GM21576 (cell line): ENCODE data around the gene PPP1R3A.
"Not testable (repeated sequence)": the region's sequence is repeated elsewhere in the genome, so short reads cannot be mapped to it uniquely, and the experiment has no call there.

Experiments used
- ATAC-seq: cut with Tn5 transposase; IDR thresholded peaks from one replicate; pipeline ENCODE4 v1.9.1; 2021; ENCODE audit warnings: mild to moderate bottlenecking, moderate library complexity; ENCODE audit not compliant: unreplicated experiment

Gene PPP1R3A

GRCh38 chr7:113918946-113919345 lies at the start of gene PPP1R3A:
Gene PPP1R3A, minus strand, starts transcription at chr7:113919009. Its CDS starts 13 bp downstream, at chr7:113918996.
- ATAC-seq: peak; percentile 62

- ATAC-seq: no peak
These were observed 44.5 kb upstream of the PPP1R3A start for GRCh38 chr7:113963356-113963755.

- no peak for ATAC-seq
These were observed 41.1 kb upstream of the PPP1R3A start for GRCh38 chr7:113959910-113960309.

DNA sequence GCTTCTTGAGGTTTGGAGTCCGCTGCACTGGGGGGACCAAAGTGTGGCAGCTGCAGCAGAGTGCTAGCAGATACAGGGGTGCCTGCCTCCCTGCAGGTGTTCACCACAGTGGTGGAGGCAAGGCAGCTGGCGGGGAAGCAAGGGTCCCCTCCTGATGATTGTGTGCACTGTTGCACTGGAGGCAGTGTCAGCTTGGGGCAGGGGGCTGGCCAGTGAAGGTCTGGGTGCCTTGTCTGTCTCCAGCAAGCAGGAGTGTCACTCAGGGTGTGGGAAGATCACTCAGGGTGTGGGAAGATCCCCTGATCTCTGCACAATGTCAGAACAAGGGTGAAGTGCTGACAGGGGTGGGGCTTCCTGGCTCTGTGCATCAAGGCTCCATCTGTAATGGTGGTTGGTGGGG lies 36.3 kb upstream of the PPP1R3A start:
- ATAC-seq: no peak

DNA sequence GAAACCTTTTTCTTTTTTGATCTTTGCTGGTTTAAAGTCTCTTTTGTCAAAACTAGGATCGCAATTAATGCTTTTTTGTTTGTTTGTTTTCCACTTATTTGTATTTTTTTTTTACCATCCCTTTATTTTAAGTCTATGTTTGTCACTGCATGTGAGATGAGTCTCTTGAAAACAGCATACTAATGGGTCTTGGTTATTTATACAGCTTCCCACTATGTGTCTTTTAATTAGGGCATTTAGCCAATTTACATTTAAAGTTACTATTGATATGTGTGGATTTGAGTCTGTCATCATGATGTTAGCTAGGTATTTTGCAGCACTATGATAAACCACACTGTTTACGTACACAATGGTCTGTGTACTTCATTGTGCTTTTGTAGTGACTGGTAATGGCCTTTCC lies 34.7 kb upstream of the PPP1R3A start:
- ATAC-seq: no peak

DNA sequence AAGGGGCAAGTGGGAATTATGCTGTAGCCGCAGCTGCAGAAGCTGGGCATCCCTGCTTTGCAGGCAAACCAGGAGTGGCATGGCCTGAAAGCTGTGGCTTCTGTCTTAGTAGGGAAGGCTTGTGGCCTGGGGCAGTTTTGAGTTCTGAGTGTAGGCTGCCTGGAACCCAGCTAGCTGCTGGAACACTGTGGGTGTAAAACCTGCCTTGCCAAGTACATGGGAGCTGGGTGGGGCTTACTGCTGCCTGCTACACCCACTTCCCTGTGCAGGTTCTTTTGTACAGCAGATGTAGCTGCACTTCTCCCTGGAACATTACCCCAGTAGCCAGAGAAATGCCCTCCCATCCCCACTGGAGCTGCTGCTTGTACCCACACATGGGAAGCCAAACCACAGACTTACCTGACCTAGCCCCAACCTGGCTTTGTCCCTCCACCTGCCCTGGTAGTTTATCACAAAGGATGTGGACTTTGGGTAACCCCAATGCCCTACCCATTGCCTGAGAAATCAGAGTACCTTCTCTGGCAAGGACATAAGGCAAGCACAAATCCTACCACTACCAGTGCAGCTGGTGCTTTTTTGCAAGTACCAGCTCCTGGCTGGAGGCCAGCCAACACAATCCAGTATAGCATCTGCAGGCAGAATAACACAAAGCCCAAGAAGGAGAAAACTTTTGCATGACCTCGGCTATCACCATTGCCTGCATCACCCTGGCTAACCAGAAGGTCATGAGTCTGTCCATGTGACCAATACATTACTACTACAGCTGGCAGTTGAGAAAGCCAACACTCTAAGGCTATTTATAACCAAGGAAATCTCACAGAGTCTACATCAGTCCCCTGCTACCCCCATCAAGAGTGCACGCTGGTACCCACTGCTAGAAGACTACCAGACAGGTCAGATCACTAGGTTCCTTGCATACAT lies 26.5 kb upstream of the PPP1R3A start:
- no peak for ATAC-seq

DNA sequence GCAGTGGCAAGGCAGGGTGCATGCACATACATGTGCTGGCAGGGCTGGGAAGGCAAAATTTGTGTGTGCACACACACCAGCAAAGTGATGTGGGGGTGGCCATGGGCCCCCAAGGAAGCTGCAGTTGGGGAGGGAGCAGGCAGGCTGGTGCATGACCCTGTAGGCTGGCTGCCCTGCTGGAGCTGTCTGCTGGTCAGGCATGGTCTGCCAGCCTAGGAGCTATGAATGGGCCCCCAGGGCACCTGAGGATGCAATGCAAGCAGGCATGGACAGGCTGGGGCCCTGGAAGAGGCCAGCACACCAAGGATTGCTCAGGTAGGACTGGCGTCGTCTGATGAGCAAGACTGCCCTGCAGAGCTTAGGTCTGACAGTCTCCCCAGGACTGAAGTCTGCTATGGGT lies 18.2 kb upstream of the PPP1R3A start:
- no peak for ATAC-seq

GRCh38 chr7:113936535-113936934 lies 17.7 kb upstream of the PPP1R3A start:
- no peak for ATAC-seq

DNA sequence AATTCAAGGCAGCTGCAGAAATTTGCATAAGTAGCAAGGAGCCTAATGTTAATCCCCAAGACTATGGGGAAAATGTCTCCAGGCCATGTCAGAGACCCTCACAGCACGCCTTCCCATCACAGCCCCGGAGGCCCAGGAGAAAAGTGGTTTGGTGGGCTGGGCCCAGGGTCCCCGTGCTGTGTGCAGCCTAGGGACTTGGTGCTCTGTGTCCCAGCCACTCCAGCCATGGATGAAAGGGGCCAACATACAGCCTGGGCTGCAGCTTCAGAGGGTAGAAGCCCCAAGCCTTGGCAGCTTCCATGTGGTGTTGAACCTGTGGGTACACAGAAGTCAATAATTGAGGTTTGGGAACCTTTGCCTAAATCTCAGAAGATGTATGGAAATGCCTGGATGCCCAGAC lies 10.6 kb upstream of the PPP1R3A start:
- ATAC-seq: not testable (repeated sequence)

DNA sequence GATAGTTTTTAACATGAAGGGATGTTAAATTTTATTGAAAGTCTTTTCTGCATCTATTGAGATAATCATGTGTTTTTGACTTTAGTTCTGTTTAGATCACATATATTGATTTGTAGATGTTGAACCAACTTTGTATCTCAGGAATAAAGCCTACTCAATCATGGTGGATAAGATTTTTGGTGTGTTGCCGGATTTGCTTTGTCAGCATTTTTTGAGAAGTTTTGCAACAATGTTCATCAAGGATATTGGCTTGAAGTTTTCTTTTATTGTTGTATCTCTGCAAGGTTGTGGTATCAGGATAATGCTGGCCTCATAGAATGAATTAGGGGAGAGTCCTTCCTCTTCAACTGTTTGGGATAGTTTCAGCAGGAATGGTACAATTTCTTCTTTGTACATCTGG lies 9.3 kb upstream of the PPP1R3A start:
- ATAC-seq: no peak

DNA sequence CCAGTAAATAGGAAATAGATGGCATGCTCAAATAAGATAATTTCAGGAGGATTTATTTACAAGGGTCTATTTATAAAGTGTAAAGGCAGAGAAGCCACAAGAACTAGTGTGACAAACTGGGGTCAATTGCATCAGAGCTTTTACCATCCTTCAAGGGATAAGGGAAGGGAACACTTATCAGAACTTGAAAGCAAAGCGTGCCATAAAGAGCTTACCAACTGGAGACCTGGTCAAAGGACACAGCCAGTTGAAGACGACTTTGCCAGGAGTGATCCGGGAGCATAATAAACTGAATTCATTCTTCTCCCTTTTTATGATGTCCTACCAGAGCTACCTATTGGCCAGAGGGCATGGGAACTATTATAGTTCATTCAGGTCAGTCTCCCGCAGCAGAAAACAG lies 3.2 kb upstream of the PPP1R3A start:
- ATAC-seq: no peak

GRCh38 chr7:113921363-113921762 lies 2.6 kb upstream of the PPP1R3A start:
- ATAC-seq: no peak

DNA sequence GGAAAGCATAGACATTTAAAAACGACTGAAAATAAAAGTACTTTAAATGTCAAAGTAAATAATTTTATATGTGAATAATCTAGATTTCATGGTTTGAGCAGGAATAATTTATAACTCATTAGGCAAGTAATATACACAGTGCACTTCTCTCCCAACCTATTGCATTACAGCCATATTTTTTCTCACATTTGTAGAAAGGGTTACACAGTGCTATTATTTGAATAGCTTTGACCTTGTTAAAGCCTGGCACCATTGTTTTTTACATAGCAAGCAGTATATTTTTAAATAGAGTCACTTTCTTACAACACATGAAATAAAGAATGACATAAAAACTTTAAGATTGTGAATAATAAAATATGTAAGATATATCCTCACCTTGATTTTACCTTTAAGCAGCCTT lies 969 bp downstream of the PPP1R3A start:
- no peak for ATAC-seq

GRCh38 chr7:113915956-113916355 lies 2.9 kb downstream of the PPP1R3A start:
- no peak for ATAC-seq

GRCh38 chr7:113912876-113913275 lies 5.9 kb downstream of the PPP1R3A start:
- ATAC-seq: no peak

- ATAC-seq: no peak
These were observed 11.2 kb downstream of the PPP1R3A start for GRCh38 chr7:113907617-113908016.

- ATAC-seq: no peak
These were observed 14.3 kb downstream of the PPP1R3A start for GRCh38 chr7:113904521-113904920.

DNA sequence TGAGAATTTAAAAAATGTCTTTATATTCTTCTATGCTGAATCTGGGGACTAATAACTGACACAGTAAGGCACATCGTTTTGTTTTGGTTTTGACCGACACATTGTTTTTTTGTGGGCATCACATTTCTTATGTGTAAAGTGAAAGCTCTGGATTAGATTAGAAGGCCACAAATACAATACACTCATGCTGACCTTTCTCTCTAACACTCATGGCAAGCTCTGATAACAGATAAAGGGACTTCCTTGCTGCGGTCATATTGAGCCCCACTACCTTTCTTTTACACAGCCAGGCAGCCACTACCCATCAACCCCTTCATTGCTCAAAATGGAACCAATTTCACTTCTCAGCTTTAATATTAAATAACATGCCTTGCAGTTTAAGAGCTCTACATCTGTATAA lies 26.0 kb downstream of the PPP1R3A start:
- ATAC-seq: no peak

DNA sequence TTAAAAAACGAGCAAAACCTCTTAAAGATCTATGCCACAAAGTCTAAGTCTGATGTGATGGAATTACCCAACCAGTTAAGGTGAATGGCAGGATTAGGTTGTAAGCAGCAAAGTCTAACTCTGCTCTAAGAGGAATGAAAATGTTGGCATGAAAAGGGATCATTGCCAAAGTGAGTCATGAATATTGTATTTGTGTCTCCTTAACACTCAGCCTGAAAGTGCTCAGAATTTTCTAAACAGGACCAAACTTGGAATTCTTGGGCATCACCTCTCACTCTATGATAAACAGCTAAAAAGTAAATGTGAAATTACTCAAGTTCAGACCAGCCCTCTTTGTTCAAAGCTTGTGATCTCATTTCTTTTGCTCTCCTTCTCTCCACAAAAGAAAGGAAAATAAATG lies 27.0 kb downstream of the PPP1R3A start:
- no peak for ATAC-seq

- no peak for ATAC-seq
These were observed 27.8 kb downstream of the PPP1R3A start for GRCh38 chr7:113891031-113891350.

GRCh38 chr7:113890331-113891030 lies 28.3 kb downstream of the PPP1R3A start:
- ATAC-seq: no peak

- no peak for ATAC-seq
These were observed 35.7 kb downstream of the PPP1R3A start for GRCh38 chr7:113883096-113883495.
